ENCODE measurements around the gene SLC41A1.
A peak's percentile ranks its signal among the peaks of the same experiment; 100 is the strongest.
"Not testable (repeated sequence)": the region's sequence is repeated elsewhere in the genome, so short reads cannot be mapped to it uniquely, and the experiment has no call there.

Gene SLC41A1

GRCh38 chr1:205812878-205813754 lies at the start of gene SLC41A1:
SLC41A1 (minus strand) TSS chr1:205813198; CDS start chr1:205810441, 2,757 bp downstream.
- DNase-seq (ENCODE audit: low read depth): peak; percentile 83

- DNase-seq (ENCODE audit: low read depth): no peak
Measured at GRCh38 chr1:205861540-205861939, 48.5 kb upstream of the SLC41A1 start.

- DNase-seq (ENCODE audit: low read depth): no peak
Measured at GRCh38 chr1:205858141-205858961, 45.4 kb upstream of the SLC41A1 start.

- not testable (repeated sequence) for DNase-seq (ENCODE audit: low read depth)
Measured at GRCh38 chr1:205857501-205857900, 44.5 kb upstream of the SLC41A1 start.

- no peak for DNase-seq (ENCODE audit: low read depth)
Measured at GRCh38 chr1:205856433-205856832, 43.4 kb upstream of the SLC41A1 start.

- DNase-seq (ENCODE audit: low read depth): no peak
Measured at GRCh38 chr1:205852969-205853368, 40.0 kb upstream of the SLC41A1 start.

- DNase-seq (ENCODE audit: low read depth): no peak
Measured at GRCh38 chr1:205851993-205852392, 39.0 kb upstream of the SLC41A1 start.

GRCh38 chr1:205849619-205850355 lies 36.8 kb upstream of the SLC41A1 start, which contains the start of gene PM20D1:
PM20D1 (minus strand) TSS chr1:205850132; CDS start chr1:205850072, 60 bp downstream.
- DNase-seq (ENCODE audit: low read depth): peak; percentile 65

GRCh38 chr1:205843036-205843859 lies 30.2 kb upstream of the SLC41A1 start:
- DNase-seq (ENCODE audit: low read depth): no peak

- DNase-seq (ENCODE audit: low read depth): no peak
Measured at GRCh38 chr1:205842229-205842628, 29.2 kb upstream of the SLC41A1 start.

- DNase-seq (ENCODE audit: low read depth): no peak
Measured at GRCh38 chr1:205840146-205840923, 27.3 kb upstream of the SLC41A1 start.

GRCh38 chr1:205837382-205837970 lies 24.5 kb upstream of the SLC41A1 start:
- no peak for DNase-seq (ENCODE audit: low read depth)

- no peak for DNase-seq (ENCODE audit: low read depth)
Measured at GRCh38 chr1:205834751-205835150, 21.8 kb upstream of the SLC41A1 start.

GRCh38 chr1:205832326-205832751 lies 19.3 kb upstream of the SLC41A1 start:
- no peak for DNase-seq (ENCODE audit: low read depth)

GRCh38 chr1:205827623-205828022 lies 14.6 kb upstream of the SLC41A1 start:
- no peak for DNase-seq (ENCODE audit: low read depth)

- no peak for DNase-seq (ENCODE audit: low read depth)
Measured at GRCh38 chr1:205826995-205827394, 14.0 kb upstream of the SLC41A1 start.

- no peak for DNase-seq (ENCODE audit: low read depth)
Measured at GRCh38 chr1:205826016-205826806, 13.2 kb upstream of the SLC41A1 start.

- DNase-seq (ENCODE audit: low read depth): no peak
Measured at GRCh38 chr1:205824180-205824579, 11.2 kb upstream of the SLC41A1 start.

GRCh38 chr1:205823260-205823659 lies 10.3 kb upstream of the SLC41A1 start:
- not testable (repeated sequence) for DNase-seq (ENCODE audit: low read depth)

Measured in stimulated activated CD8-positive, alpha-beta memory T cell treated with anti-CD3 and anti-CD28 coated beads, Interleukin-12 subunit alpha, Interleukin-12 subunit beta, amount 100 ng/mL, for 4 hours (primary cell).